ENCODE results near the gene MSRB3. TPM values are rescaled to one million over a fixed set of nuclear protein-coding genes. Genes with fewer than 3 reads are reported as not detected.

The MSRB3 gene
- total RNA-seq, 3 donors from 2014 or later (not counting 1 experiment from before 2014, with no cell fraction given), result 2.4 to 3.4 (median 3.1) TPM

- no peaks in the 10 kb centered on the region for H3K27me3 Mint-ChIP-seq (ENCODE audit: low read depth in 2 of 2)
- TF ChIP-seq, protein P1, sequence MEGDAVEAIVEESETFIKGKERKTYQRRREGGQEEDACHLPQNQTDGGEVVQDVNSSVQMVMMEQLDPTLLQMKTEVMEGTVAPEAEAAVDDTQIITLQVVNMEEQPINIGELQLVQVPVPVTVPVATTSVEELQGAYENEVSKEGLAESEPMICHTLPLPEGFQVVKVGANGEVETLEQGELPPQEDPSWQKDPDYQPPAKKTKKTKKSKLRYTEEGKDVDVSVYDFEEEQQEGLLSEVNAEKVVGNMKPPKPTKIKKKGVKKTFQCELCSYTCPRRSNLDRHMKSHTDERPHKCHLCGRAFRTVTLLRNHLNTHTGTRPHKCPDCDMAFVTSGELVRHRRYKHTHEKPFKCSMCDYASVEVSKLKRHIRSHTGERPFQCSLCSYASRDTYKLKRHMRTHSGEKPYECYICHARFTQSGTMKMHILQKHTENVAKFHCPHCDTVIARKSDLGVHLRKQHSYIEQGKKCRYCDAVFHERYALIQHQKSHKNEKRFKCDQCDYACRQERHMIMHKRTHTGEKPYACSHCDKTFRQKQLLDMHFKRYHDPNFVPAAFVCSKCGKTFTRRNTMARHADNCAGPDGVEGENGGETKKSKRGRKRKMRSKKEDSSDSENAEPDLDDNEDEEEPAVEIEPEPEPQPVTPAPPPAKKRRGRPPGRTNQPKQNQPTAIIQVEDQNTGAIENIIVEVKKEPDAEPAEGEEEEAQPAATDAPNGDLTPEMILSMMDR (IDR thresholded peaks at IDR 0.05), result no peak
- H3K27ac ChIP-seq (ENCODE audit: low read length), result no peak overlapping the region
- no peaks in the 10 kb centered on the region for H3K36me3 Mint-ChIP-seq
- intact Hi-C loops (cut with micrococcal nuclease), result no loop called here
- DNase-seq, result no peak
- H3K9me3 Mint-ChIP-seq, result no peaks in the 10 kb centered on the region
- H3K27me3 ChIP-seq (ENCODE audit: control insufficient read depth, insufficient read depth, low read length), result no peaks in the 10 kb centered on the region
- H3K4me1 Mint-ChIP-seq, result no peaks in the 10 kb centered on the region
- no peaks in the 10 kb centered on the region for H3K9me3 ChIP-seq (ENCODE audit: control insufficient read depth, insufficient read depth, low read length)
- H3K4me3 ChIP-seq (ENCODE audit: low read length), result no peak overlapping the region
- H3K27ac Mint-ChIP-seq, result no peak overlapping the region
- no peaks in the 10 kb centered on the region for H3K4me1 ChIP-seq (ENCODE audit: control insufficient read depth, insufficient read depth, low read length)
- no peaks in the 10 kb centered on the region for H3K36me3 ChIP-seq (ENCODE audit: control insufficient read depth, insufficient read depth, low read length)
- 82% methylated on average over 1 of the region's 1 CpG for WGBS (ENCODE audit: insufficient coverage)
- H3K4me3 Mint-ChIP-seq, result no peak overlapping the region
- no peak for ATAC-seq
These were observed 26.0 kb upstream of the MSRB3 start for GRCh38 chr12:65252515-65252914.

DNA sequence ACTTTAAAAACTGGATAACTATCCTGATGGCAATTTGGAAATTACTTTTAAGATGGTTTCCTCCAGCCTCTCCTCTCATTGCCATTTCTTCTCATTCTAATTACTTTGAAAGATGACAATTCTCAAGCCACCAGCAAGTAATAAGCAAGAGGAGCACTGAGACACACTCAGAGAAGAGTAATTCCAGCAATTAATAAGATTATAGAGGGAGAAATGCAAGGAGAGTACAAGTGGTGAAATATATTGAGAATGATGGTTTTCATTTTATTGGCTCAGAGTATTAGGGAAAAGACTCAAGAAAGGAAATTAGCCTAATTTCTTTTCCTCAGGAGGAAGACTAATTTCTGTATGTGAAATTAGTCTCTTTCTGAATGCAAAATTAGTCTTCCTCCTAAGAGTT is 20.5 kb upstream of the MSRB3 start:
- no peaks in the 10 kb centered on the region for H3K27me3 ChIP-seq (ENCODE audit: control insufficient read depth, insufficient read depth, low read length)
- intact Hi-C loops (cut with micrococcal nuclease), result no loop called here
- Mint-ChIP-seq H3K36me3 (no peaks in the 10 kb centered on the region), H3K9me3 (peaks cover 0 to 2% of the 10 kb centered on the region in 2 donors), H3K27me3 (ENCODE audit: low read depth in 2 of 2) (peaks cover 0 to 12% of the 10 kb centered on the region in 2 donors), H3K27ac (no peak overlapping the region), H3K4me1 (no peaks in the 10 kb centered on the region), H3K4me3 (no peak overlapping the region)
- no peaks in the 10 kb centered on the region for H3K36me3 ChIP-seq (ENCODE audit: control insufficient read depth, insufficient read depth, low read length)
- DNase-seq (no peak), ATAC-seq (no peak)
- no peak overlapping the region for H3K27ac ChIP-seq (ENCODE audit: low read length)
- H3K4me3 ChIP-seq (ENCODE audit: low read length), result no peak overlapping the region
- no peaks in the 10 kb centered on the region for H3K9me3 ChIP-seq (ENCODE audit: control insufficient read depth, insufficient read depth, low read length)
- H3K4me1 ChIP-seq (ENCODE audit: control insufficient read depth, insufficient read depth, low read length), result no peaks in the 10 kb centered on the region
- TF ChIP-seq, protein P1 (IDR thresholded peaks at IDR 0.05), result no peak

DNA sequence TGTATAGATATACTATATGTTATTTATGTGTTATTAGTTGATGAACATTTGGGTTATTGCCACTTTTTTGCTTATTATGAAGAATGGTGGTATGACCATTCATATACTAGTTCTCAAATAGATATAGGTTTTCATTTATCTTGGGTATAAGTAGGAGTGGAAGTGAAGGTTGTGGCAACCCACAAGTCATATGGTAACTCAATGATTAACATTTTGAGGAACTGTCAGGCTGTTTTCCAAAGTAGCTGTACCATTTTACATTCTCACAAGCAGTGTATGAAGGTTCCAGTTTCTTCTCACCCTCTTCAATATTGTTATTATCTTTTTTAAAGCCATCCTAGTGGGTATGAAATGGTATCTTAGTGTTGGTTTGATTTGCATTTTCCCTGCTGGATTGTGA is 19.0 kb upstream of the MSRB3 start:
- H3K27me3 Mint-ChIP-seq (ENCODE audit: low read depth in 2 of 2), result peaks cover 0 to 12% of the 10 kb centered on the region in 2 donors
- H3K4me3 Mint-ChIP-seq, result no peak overlapping the region
- Histone ChIP-seq H3K27ac (ENCODE audit: low read length) (no peak overlapping the region), H3K36me3 (ENCODE audit: control insufficient read depth, insufficient read depth, low read length) (no peaks in the 10 kb centered on the region), H3K27me3 (ENCODE audit: control insufficient read depth, insufficient read depth, low read length) (no peaks in the 10 kb centered on the region), H3K9me3 (ENCODE audit: control insufficient read depth, insufficient read depth, low read length) (no peaks in the 10 kb centered on the region), H3K4me3 (ENCODE audit: low read length) (no peak overlapping the region), H3K4me1 (ENCODE audit: control insufficient read depth, insufficient read depth, low read length) (no peaks in the 10 kb centered on the region)
- no peaks in the 10 kb centered on the region for H3K4me1 Mint-ChIP-seq
- peaks cover 0 to 2% of the 10 kb centered on the region in 2 donors for H3K9me3 Mint-ChIP-seq
- DNase-seq, result no peak
- no peaks in the 10 kb centered on the region for H3K36me3 Mint-ChIP-seq
- no peak overlapping the region for H3K27ac Mint-ChIP-seq
- no peak for ATAC-seq
- TF ChIP-seq, protein P1 (IDR thresholded peaks at IDR 0.05), result no peak
- intact Hi-C loops (cut with micrococcal nuclease), result no loop called here

GRCh38 chr12:65263777-65264176 is 14.7 kb upstream of the MSRB3 start:
- DNase-seq, result no peak
- no peak for ATAC-seq
- H3K4me1 ChIP-seq (ENCODE audit: control insufficient read depth, insufficient read depth, low read length), result no peaks in the 10 kb centered on the region
- H3K27ac ChIP-seq (ENCODE audit: low read length), result no peak overlapping the region
- Mint-ChIP-seq H3K4me3 (no peak overlapping the region), H3K36me3 (no peaks in the 10 kb centered on the region), H3K27me3 (ENCODE audit: low read depth in 2 of 2) (peaks cover 10 to 35% of the 10 kb centered on the region in 2 donors), H3K4me1 (no peaks in the 10 kb centered on the region), H3K27ac (no peak overlapping the region), H3K9me3 (peaks cover 0 to 2% of the 10 kb centered on the region in 2 donors)
- intact Hi-C loops (cut with micrococcal nuclease), result no loop called here
- H3K4me3 ChIP-seq (ENCODE audit: low read length), result no peak overlapping the region
- peaks cover 2% of the 10 kb centered on the region for H3K27me3 ChIP-seq (ENCODE audit: control insufficient read depth, insufficient read depth, low read length)
- TF ChIP-seq, protein P1 (IDR thresholded peaks at IDR 0.05), result no peak
- WGBS (ENCODE audit: insufficient coverage), result 89% methylated on average over 3 of the region's 4 CpGs
- no peaks in the 10 kb centered on the region for H3K36me3 ChIP-seq (ENCODE audit: control insufficient read depth, insufficient read depth, low read length)
- H3K9me3 ChIP-seq (ENCODE audit: control insufficient read depth, insufficient read depth, low read length), result no peaks in the 10 kb centered on the region

Measured in natural killer cell (primary cell).